HT1080 (cell line): Measurements from ENCODE around the gene NUP62. TPM values are rescaled to one million over a fixed set of nuclear protein-coding genes. Genes with fewer than 3 reads are reported as not detected.
A peak's percentile ranks its signal among the peaks of the same experiment; 100 is the strongest.

Source experiments
- DNase-seq: peaks from one replicate; pipeline ENCODE4 v3.0.0-alpha.2; 2015; ENCODE audit warnings: low read depth
- total RNA-seq: library from RNA; depleted of rRNA; stranded (reverse); fragments of >200 nt; shearing (Covaris generic); gene quantifications from 2 replicates; pipeline ENCODE4 v1.2.3, GENCODE V29; 2014

Gene NUP62
- total RNA-seq, 1 experiment from 2014 or later: 91.9 TPM

- no peak for DNase-seq
Measured at GRCh38 chr19:49904136-49904535, 25.2 kb downstream of the NUP62 start.

- peak; percentile 54 for DNase-seq
Measured at GRCh38 chr19:49896863-49897621, 32.3 kb downstream of the NUP62 start, which contains the start of gene IL4I1. IL4I1 (minus strand) TSS chr19:49896887; CDS start chr19:49896160, 727 bp downstream.

- DNase-seq: no peak
Measured at GRCh38 chr19:49895566-49896297, 33.6 kb downstream of the NUP62 start.

- no peak for DNase-seq
Measured at GRCh38 chr19:49894879-49895565, 34.3 kb downstream of the NUP62 start.

GRCh38 chr19:49894011-49894664, 35.2 kb downstream of the NUP62 start:
- DNase-seq: no peak

GRCh38 chr19:49892716-49893115, 36.6 kb downstream of the NUP62 start:
- DNase-seq: no peak

- DNase-seq: no peak
Measured at GRCh38 chr19:49891393-49891792, 37.9 kb downstream of the NUP62 start.

GRCh38 chr19:49890349-49891311, 38.7 kb downstream of the NUP62 start:
- DNase-seq: no peak

- no peak for DNase-seq
Measured at GRCh38 chr19:49889687-49890348, 39.5 kb downstream of the NUP62 start.

- DNase-seq: no peak
Measured at GRCh38 chr19:49889038-49889686, 40.1 kb downstream of the NUP62 start.

- no peak for DNase-seq
Measured at GRCh38 chr19:49888510-49888824, 40.8 kb downstream of the NUP62 start.

GRCh38 chr19:49887665-49888509, 41.4 kb downstream of the NUP62 start:
- no peak for DNase-seq

- DNase-seq: no peak
Measured at GRCh38 chr19:49887037-49887664, 42.2 kb downstream of the NUP62 start.

GRCh38 chr19:49884760-49885159, 44.5 kb downstream of the NUP62 start:
- DNase-seq: no peak

- no peak for DNase-seq
Measured at GRCh38 chr19:49884109-49884508, 45.2 kb downstream of the NUP62 start.

- no peak for DNase-seq
Measured at GRCh38 chr19:49883094-49883493, 46.2 kb downstream of the NUP62 start.

- no peak for DNase-seq
Measured at GRCh38 chr19:49882643-49883042, 46.7 kb downstream of the NUP62 start.
